SH-SY5Y (cell line): ENCODE measurements around the gene RP9.

Experiments
- GATA2 ChIP-seq: IDR thresholded peaks from 2 replicates; pipeline ENCODE4 v1.6.1; 2011; ENCODE audit warnings: mild to moderate bottlenecking, low read depth, low read length
- GATA3 ChIP-seq: IDR thresholded peaks from 2 replicates; pipeline ENCODE4 v1.6.1; 2011; ENCODE audit warnings: low read depth, mild to moderate bottlenecking, low read length, moderate library complexity

DNA sequence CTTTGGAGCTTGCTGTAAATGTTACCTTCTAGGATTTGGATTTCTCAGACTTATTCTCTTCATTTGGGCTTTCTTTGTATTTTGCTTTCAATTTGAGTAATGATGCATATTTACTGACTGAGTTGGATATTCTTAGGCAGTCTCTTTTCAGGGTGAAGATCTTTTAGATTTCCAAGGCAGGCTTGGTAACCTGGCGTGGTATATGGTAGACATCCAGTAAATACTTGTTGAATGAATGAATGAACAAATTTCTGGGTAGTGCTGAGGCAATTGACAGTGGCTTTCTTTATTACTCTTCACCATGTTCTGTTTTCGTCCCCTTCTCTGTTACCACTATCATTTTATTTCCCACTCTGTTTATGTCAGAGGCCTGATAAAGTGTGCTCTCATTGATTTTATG, 47.2 kb upstream of the RP9 start:
- TF ChIP-seq GATA3 (no peak), GATA2 (no peak)
